Measurements from ENCODE around the gene JARID2.

JARID2 gene

DNA sequence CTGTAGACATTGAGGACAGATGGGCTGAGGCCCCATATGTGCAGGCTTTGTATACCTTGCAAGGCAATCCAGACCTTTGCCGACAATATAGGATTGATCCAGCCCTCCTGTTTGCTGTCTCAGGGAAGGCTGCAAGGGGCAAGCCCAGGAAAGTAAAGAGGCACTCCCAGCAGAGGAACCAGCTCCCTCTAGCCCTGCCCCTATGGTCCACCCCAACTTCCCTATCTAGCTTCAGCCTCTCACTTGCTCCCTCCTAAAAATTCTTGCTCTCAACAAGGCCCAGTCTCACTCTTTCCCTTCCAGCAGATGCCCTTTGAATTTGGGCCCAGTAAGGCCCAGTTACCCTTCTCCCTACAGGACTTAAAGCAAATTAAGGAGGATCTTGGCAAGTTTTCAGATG lies 92.6 kb downstream of the JARID2 start:
- DNase-seq = no peak

DNA sequence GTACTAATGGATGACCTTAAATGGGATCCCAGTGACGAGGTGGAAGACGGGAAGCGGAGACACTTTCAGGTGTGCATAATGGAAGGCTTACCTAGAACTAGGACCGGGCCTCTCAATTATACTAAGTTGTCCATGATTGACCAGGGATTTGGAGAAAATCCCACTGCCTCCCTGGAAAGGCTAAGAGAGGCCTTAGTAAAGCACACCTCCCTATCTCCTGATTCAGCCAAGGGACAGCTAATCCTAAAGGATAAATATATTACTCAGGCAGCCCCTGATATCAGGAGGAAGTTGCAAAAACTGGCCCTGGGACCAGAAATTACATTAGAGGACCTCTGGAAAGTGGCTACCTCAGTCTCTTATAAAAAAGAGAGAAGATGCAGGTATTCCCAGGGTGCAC lies 93.2 kb downstream of the JARID2 start:
- no peak for DNase-seq

DNA sequence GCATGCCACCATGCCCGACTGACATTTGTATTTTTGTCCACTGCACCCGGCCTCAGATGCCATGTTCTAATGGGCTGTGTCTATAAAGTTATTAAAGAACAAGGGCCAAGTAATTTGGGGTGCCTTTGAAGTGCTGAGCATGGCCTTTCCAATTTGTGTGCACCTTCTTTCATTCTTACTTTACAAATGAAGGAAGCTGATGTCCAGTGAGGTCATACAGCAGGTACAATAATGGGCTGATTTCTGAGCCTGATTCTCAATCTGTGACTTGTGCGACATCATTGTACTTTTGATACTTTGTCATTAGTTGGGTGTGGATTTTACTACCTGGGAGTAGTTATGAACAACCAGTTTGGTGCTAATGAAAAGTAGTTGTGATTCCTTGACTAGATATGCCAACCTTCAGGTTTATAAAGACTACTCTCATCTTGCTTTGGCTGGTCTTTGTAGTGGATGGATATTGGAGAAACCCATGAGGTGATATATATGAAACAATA lies 94.3 kb downstream of the JARID2 start:
- DNase-seq = no peak

DNA sequence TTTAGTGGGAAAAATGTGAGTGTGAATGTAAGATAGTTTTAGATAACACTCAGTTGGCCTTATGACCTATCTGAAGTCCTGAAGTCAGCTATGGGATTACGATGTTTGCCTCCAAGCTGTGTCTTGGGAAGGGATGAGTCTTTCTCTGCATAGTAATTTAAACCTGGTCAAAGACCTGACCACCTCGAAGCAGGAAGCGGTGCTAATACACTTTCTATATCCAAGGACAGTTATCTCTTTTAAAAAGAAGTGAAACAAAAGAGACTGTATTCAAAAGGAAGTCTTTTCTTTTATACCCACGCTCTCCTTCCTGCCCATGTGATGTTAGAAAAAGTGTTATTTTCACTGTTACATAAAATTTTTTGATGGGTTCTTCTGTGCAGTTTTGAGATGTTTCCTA lies 94.9 kb downstream of the JARID2 start:
- no peak for DNase-seq

DNA sequence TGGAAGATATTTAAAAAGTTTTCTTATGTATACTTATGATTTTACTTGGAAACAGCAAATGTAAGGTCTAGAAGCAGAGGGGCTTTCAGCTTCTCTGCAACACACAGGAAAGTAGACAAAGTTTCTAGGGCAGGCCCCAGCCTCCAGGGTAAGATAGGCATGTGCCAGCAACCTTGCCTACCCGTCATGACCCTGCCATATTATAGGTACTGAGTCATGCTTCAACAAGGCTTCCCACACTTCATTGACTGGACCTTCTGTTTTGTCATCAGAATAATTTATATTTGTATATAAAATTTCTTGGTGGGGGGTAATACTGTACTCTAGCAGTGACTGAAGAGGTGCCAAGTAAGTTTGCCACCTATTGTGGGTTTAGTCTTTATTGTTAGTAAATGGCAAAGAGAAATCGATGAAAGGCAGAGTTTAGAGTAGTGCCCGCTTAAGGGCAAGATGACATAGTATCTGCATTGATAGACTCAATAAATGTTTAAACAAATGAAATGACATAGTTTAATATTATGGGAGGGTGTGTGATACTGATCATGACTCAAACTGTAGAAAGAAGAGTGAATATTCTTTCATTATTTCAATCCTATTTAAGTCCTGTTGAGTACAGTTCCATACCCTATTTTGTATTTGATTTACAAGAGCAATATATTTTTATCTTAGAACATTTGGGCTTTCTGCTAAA lies 95.6 kb downstream of the JARID2 start:
- no peak for DNase-seq

DNA sequence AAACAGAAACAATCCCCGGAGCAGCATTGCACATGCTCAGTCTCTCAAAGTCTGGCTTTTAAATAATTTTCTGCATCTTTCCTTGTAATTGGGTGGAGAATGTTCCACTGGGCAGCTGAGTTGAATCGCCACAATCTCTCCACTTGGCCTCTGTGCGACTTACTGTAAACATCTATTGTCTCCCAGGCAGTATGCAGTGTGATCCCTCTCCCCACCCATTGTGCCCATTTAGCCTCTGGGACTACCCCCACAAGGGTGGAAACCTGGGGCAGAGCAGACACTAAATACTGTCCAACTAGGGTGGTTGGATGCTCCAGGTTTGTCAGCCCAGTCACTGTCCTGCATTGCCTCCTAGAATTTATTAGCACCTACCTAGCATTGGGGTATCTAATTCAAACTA lies 96.2 kb downstream of the JARID2 start:
- DNase-seq = no peak

DNA sequence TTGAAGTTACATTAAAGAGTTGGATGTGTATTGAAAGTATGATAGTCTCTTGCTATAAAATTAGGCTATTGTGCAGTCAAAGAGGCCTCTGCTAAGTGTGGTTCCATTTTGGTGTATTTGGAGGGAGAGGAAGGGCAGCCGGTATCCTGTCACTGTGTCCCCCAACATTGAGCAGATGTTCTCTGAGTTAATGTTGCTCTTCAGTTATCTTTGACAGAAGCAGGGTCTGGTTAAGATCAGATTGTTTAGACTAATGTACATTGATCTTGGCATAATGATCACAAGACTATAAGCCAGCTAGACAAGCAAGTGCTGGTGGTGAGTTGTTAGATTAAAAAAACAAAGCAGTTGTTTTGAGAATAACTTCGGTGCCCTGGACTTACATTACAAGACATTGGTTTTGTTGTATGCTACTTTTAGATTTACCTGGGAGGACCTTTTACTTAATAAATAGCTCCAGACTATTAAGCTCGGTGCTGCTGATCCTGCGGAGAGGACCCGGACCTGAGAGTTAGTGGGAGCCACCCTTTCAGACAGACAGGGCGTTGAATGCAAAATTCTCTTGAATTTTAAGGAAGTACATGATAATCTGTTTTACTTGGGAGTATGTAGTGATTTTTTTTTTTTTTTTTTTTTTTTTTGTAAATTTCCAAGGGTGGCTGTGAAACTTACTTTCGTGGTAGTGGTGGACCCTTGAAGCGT lies 97.8 kb downstream of the JARID2 start:
- DNase-seq = no peak

DNA sequence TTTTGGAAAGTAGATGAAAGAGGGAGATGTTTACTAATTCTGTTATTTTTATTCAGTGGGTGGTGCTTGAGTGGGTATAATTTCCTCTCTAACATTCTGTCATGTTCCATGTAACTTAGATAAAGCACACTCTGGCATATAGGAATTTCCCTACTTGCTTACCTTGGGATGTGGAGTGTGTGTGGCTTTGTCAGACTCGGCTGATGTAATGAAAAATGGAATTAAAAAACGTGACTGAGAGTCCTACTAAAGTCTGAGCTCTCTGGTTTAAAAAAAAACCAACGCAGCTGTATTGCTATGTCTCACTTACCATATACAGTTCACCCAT lies 98.3 kb downstream of the JARID2 start:
- DNase-seq = no peak

DNA sequence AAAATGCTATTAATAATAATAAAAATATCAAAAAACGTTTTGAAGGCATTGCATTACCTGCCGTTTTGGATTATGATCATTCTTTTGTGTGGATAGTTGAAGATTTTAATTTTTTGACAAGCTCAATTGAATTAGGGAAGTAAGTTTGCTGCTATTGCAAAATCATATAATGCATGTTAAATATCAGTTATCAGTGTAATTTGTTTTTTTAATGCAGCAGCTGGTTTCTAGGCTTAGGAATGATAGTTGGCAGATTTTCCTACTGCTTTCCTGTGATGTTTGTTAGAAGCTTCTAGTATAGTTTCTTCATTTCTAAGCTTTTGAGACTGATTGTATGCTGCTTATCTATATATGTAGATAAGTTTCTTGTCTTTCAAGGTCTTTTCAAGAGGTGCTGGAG lies 99.0 kb downstream of the JARID2 start:
- no peak for DNase-seq

DNA sequence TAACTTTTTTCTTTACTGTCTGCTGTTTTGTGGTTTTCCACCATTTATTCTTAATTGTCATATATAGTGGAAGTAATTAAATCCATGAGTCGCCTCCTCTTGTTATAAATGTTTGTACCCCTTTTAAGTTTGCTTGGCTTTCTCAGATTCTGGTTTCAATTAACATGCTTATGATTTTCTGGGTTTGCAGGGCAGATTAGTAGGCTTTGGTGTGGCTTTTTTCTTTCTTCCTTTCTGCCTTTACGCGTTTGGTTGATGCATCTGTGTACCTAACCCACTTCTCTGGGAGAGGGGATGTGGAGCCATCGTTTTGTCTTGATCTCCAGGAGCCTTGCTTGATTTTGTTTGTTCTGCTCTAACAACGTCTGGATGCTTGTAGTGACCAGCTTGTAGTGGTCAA lies 100.4 kb downstream of the JARID2 start:
- DNase-seq = no peak

DNA sequence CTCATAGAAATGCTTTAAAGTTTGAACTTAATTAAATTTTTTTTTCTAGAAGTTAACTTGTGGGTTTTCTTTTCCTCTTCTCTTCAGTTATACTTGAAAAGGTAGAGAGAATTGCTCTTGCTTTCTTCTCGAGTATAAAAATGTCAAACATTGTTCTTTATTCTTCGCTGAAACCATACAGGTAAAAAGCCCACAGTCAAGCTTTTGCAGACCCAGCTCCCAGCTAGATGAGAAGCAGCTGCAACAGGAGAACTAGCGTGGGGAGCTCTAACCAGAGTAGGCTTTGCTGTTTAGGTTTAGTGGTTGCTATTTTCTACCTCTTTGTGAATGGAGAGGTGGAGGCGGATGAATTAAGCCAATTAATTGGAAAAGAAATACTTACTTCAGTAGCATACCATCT lies 102.7 kb downstream of the JARID2 start:
- DNase-seq = no peak

DNA sequence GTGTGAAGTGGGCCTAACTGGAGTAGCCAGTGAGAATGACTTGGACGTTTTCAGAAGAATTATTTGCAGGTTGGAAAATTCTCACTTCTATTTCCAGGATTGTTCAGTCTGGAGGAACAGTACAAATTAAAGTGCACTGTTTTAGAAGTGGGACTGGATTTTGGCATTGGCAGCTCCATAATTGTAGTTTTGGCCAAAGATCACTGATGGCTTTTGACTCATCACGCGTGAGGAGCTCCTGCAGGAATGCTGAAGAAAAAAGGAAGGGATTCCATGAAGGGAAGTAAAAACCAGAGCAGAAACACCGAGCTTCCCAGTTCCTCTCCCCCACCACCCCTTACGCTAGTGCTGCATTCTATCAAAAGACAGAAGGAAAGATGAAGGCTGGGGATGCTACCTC lies 103.5 kb downstream of the JARID2 start:
- DNase-seq = no peak

DNA sequence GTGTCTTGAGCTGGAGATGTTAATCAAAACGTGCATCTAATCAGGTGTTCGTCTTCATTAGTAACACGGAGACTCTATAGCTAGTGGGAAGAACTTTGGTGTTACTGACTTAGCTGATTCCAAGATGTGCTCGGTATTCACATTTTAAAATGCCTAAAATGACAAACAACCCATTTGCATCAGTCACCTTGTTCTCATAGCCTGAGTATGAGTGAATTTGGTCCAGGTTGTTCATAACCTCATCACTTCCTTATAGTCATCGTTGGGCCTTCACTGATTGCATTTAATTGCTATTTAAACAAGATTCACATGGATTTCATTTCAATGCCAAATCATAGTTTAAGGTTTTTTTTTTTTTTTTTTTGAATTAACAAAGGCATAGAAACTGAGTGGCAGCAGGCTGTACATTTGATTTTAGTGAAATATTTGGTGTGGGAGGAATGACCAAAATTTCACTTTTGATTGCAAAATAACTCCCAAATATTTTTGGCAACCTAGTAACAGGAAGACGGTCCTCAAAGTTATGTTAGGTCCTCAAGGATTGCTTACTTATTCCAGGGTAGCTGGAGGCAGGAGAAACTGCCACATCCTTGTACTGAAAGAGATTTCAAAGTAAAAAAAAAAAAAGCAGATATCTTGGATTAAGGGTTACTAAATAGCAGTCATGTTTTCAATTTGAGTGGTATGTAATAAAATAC lies 104.7 kb downstream of the JARID2 start:
- DNase-seq = no peak

DNA sequence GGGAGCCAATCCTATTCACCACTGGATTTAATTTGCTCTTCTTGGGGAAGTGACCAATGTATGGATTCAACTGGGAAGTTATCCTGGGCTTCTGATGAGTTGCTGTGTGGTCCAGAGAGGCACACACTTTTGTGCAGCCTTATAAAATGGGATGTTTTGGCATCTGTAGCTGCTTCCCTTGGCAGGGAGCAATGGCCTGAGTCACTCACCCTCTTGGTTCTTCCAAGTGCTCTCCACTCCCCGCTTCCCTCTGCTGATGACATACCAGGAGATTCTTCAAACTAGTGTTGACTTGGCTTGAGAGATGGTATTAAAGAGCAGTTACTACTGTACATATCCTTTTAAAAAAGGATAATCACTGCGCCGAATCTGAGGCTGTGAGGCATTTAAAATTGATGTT lies 105.8 kb downstream of the JARID2 start:
- no peak for DNase-seq

DNA sequence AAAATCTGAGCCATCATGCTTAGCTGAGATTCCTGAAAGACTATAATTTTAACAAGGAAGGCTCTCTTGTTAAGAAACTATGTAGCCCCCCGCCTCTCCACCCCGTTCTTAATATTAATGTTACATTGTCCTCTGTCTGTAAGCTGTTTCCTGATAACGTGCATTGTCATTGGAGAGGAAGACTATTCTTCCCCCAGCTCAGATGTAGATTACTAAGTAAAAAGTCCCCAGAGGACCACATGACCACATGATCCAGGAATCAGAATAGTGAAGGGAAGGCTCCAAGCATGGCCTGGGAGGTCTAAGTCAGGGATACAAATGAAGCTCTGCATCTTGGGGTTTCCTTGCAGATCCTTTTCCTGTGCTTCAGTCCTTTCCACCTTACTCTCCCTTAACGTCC lies 106.4 kb downstream of the JARID2 start:
- DNase-seq = no peak

DNA sequence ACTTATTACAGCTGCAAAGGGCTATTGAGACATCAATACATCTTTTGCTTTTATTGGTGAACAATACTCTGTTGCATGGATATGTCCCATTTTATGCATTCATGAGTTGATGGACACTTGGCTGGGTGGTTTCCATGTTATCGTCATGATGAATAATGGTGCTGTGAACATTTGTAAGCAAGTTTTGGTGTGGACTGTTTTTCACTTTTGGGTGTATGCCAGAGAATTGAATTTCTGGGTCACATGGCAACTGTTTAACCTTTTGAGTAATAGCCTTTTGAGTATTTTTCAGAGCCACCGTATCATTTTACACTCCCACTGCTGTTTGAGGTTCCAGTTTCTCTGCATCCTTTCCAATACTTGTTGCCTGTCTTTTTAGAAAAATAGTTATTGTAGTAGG lies 107.0 kb downstream of the JARID2 start:
- DNase-seq = no peak

DNA sequence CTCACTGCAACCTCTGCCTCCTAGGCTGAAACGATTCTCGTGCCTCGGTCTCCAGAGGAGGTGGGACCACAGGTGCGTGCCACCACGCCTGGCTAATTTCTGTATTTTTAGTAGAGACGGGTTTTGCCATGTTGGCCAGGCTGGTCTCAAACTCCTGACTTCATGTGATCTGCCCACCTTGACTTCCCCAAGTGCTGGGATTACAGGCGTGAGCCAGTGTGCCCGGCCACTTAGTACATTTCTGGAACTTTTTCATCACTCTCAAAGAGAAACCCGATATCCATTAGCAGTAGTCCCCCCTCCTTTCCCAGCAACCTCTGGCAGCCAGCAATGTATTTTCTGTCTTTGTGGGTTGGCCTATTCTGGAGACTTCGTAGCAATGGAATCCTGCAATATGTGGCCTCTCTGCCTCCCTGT lies 109.8 kb downstream of the JARID2 start:
- DNase-seq = no peak

DNA sequence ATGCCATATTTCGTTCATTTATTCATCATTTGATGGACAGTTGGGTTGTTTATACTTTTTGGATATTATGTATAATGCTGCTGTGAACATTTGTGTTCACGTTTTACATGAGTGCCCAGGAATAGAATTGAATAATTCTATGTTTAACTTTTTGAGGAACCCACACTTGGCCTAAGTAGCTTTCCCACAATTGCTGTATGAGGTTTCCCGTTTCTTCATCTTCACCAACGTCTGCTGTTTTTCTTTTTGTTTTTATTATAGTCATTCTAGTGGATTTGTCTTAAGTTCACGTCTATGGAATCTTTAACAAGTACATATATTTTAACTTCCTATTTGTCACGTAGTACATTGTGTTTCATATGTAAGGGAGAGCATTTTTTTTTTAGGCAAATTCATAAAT lies 110.3 kb downstream of the JARID2 start:
- DNase-seq = no peak

DNA sequence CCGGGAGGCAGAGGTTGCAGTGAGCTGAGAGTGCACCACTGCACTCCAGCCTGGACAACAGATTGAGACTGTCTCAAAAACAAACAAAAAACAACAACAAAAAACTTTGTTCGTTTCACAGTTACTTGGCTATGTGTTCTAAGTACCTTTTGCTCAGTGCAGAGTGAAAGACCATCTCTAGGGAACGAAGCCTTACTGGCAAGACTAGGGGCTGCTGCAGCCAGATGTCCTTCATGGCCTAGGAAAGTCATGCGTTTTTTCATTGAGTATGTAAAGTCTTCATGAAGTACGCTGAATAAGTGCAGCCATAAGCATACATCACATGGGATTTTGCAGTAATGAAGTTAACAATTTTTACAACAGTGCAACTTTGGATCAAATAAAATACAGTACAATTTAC lies 111.1 kb downstream of the JARID2 start:
- no peak for DNase-seq

DNA sequence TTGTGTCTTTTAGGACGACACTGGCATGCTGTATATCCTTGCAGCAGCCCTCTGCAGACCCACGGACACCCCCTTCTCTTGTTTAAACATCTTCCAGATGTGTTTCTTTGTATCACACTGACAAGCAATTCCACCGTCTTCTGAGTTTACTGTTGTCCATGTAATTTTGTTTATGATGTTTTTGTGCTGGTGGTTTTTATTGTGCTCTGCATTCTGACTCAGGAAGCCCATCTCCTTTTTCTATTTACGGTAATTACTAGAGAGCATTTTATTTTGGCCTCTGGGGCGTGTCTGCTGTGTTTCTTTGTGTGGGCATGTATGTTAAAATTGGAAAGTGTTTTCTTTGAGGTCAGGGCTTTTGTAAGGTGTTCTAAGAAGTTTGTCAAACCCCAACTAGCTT lies 111.9 kb downstream of the JARID2 start:
- DNase-seq = no peak

DNA sequence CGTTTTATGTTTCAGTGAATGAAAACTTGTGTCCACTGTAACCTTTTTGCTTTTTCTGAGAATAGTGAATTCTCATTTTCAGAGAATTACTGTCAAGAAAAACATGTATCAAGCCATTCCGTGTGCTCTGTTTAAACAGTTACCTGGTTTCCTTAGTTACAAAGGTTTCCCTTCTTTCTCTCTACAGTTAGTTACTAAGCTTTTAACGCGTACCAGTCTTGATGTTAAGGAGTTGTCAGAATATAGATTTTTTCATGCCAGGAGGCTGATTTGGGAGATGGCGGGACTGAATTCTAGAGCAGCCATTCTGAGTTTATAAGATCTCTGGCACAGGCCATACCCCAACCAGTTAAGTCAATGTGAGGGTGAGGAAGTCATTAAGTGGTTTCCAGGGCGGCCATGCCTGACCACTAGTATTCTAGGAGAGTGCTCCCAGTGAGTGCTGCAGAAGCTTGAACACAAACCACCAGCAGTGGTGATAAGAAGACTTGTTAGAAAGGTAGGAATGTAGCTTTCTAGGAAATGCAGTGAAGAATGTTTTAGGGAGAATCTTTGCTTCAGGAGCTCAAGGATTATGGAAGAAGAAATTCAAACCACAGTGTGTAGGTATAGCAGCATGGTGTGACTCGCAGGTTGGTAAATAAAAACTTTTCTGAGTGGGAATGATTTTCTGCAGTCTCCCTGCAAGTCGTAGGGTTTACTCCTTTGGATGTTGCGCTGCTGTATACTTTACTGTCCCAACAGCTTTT lies 112.9 kb downstream of the JARID2 start:
- DNase-seq = no peak

DNA sequence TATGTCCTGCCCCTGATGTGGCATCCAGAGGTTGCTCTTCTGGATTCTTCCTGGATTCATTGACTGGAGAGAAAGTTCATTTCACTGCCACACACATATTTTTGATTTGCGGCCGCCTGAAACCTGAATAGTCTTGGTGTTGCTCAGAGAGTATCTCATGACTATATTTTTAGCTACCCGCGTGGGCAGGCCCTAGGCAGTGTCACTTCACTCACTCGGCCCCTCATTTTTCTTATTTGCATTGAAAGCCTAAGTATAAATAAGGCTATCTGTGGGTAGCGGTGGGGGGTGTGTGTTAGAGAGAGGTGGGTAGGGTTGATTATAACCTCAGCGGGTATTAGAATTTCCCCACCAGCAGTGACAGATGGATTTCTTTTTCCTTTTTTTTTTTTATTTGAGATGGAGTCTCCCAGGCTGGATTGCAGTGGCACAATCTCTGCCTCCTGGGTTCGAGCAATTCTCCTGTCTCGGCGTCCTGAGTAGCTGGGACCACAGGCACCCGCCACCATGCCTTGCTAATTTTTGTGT lies 113.5 kb downstream of the JARID2 start:
- DNase-seq = no peak

DNA sequence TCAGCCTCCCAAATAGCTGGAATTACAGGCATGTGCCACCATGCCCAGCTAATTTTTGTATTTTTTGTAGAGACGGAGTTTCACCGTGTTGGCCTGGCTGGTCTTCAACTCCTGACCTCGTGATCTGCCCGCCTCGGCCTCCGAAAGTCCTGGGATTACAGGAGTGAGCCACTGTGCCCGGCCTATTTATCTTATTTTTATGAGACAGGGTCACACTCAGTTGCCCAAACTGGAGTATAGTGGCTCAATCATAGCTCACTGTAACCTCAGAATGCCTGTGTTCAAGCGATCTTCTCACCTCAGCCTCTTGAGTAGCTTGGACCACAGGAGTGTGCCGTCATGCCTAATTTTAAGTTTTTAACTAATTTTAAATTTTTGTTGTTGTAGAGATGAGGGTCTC lies 114.4 kb downstream of the JARID2 start:
- DNase-seq = no peak
